H9 (cell line): ENCODE results near the gene CRABP1. TPM values are rescaled to one million over a fixed set of nuclear protein-coding genes. Genes with fewer than 3 reads are reported as not detected.
A peak's percentile ranks its signal among the peaks of the same experiment; 100 is the strongest.

ENCODE experiments used
- DNase-seq: peaks from one replicate; pipeline ENCODE4 v3.0.0-alpha.2; 2017
- H2AFZ ChIP-seq: one replicate; pipeline ENCODE4 v1.6.1; 2013; ENCODE audit warnings: mild to moderate bottlenecking, low read length, control low read depth, moderate library complexity
- H2AK5ac ChIP-seq: 2 replicates; pipeline ENCODE4 v1.6.1; 2013; ENCODE audit warnings: low read length, control low read depth, mixed read lengths; ENCODE audit not compliant: insufficient read length
- H2BK120ac ChIP-seq: one replicate; pipeline ENCODE4 v1.6.1; 2013; ENCODE audit warnings: low read depth, mild to moderate bottlenecking, low read length, control low read depth, inconsistent platforms; ENCODE audit not compliant: poor library complexity, severe bottlenecking
- H2BK12ac ChIP-seq: 2 replicates; pipeline ENCODE4 v1.6.1; 2013; ENCODE audit warnings: low read length, control low read depth, mixed read lengths, low read depth; ENCODE audit not compliant: insufficient read length
- H2BK15ac ChIP-seq: 2 replicates; pipeline ENCODE4 v1.6.1; 2013; ENCODE audit warnings: low read depth, low read length, control low read depth
- H2BK20ac ChIP-seq: one replicate; pipeline ENCODE4 v1.6.1; 2013; ENCODE audit warnings: low read depth, mild to moderate bottlenecking, low read length, control low read depth, inconsistent platforms; ENCODE audit not compliant: poor library complexity, severe bottlenecking
- H2BK5ac ChIP-seq: 2 replicates; pipeline ENCODE4 v1.6.1; 2013; ENCODE audit warnings: low read length, control low read depth, mixed read lengths; ENCODE audit not compliant: insufficient read length
- H3K14ac ChIP-seq: 2 replicates; pipeline ENCODE4 v1.6.1; 2013; ENCODE audit warnings: low read length, control low read depth; ENCODE audit not compliant: insufficient read depth
- H3K18ac ChIP-seq: 2 replicates; pipeline ENCODE4 v1.6.1; 2013; ENCODE audit warnings: low read depth, mild to moderate bottlenecking, mixed read lengths, low read length, control low read depth; ENCODE audit not compliant: insufficient read length
- H3K23ac ChIP-seq: 2 replicates; pipeline ENCODE4 v1.6.1; 2013; ENCODE audit warnings: low read length, control low read depth, mixed read lengths, low read depth; ENCODE audit not compliant: insufficient read length
- H3K23me2 ChIP-seq: 2 replicates; pipeline ENCODE4 v1.6.1; 2013; ENCODE audit warnings: low read depth, mild to moderate bottlenecking, mixed read lengths, low read length, control low read depth; ENCODE audit not compliant: insufficient read length, poor library complexity, severe bottlenecking
- H3K27ac ChIP-seq: 2 replicates; pipeline ENCODE4 v1.5.1; 2013; ENCODE audit warnings: low read length, control low read depth, mixed read lengths, low read depth; ENCODE audit not compliant: insufficient read length
- H3K27me3 ChIP-seq: 2 replicates; pipeline ENCODE4 v1.6.1; 2013; ENCODE audit warnings: low read length, control low read depth, inconsistent platforms; ENCODE audit not compliant: insufficient read depth
- H3K4ac ChIP-seq: 2 replicates; pipeline ENCODE4 v1.6.1; 2013; ENCODE audit warnings: low read depth, mild to moderate bottlenecking, control low read depth, inconsistent platforms, low read length, moderate library complexity
- H3K4me1 ChIP-seq: 2 replicates; pipeline ENCODE4 v1.6.1; 2013; ENCODE audit warnings: low read length, control low read depth, inconsistent platforms; ENCODE audit not compliant: insufficient read depth
- H3K4me2 ChIP-seq: 2 replicates; pipeline ENCODE4 v1.6.1; 2013; ENCODE audit warnings: low read length, control low read depth, mixed read lengths; ENCODE audit not compliant: insufficient read length, insufficient read depth
- H3K56ac ChIP-seq: 2 replicates; pipeline ENCODE4 v1.6.1; 2013; ENCODE audit warnings: low read depth, mild to moderate bottlenecking, mixed read lengths, low read length, control low read depth; ENCODE audit not compliant: insufficient read length
- H3K79me1 ChIP-seq: 2 replicates; pipeline ENCODE4 v1.6.1; 2013; ENCODE audit warnings: low read depth, mild to moderate bottlenecking, moderate library complexity, low read length, control low read depth, inconsistent platforms; ENCODE audit not compliant: insufficient read depth, poor library complexity, severe bottlenecking
- H3K79me2 ChIP-seq: 2 replicates; pipeline ENCODE4 v1.6.1; 2013; ENCODE audit warnings: low read length, control low read depth, inconsistent platforms; ENCODE audit not compliant: insufficient read depth
- H3K9ac ChIP-seq: 2 replicates; pipeline ENCODE4 v1.6.1; 2013; ENCODE audit warnings: low read length, control low read depth, mixed read lengths; ENCODE audit not compliant: insufficient read length; ENCODE audit errors: extremely low read depth
- H3K9me3 ChIP-seq: one replicate; pipeline ENCODE4 v1.6.1; 2013; ENCODE audit warnings: low read depth, low read length, inconsistent platforms; ENCODE audit not compliant: control insufficient read depth
- H3T11ph ChIP-seq: one replicate; pipeline ENCODE4 v1.6.1; 2013; ENCODE audit warnings: mild to moderate bottlenecking, low read length, control low read depth, inconsistent platforms
- H4K20me1 ChIP-seq: one replicate; pipeline ENCODE4 v1.6.1; 2013; ENCODE audit not compliant: control insufficient read depth, insufficient read length, insufficient read depth
- H4K5ac ChIP-seq: 2 replicates; pipeline ENCODE4 v1.6.1; 2013; ENCODE audit warnings: low read depth, mild to moderate bottlenecking, mixed read lengths, low read length, control low read depth; ENCODE audit not compliant: insufficient read length
- H4K8ac ChIP-seq: replicated peaks from 2 replicates; pipeline ENCODE4 v1.6.1; 2013; ENCODE audit warnings: low read length, control low read depth, mixed read lengths, low read depth; ENCODE audit not compliant: insufficient read length
- H4K91ac ChIP-seq: 2 replicates; pipeline ENCODE4 v1.6.1; 2013; ENCODE audit warnings: low read depth, mild to moderate bottlenecking, moderate library complexity, mixed read lengths, low read length, control low read depth; ENCODE audit not compliant: insufficient read length
- H3K27ac Mint-ChIP-seq, 3 experiments: 2 replicates in 2 of 3; 3 replicates in 1 of 3; pipeline ENCODE4 v1.8.0; 2020 to 2021; ENCODE audit warnings: mixed read lengths in 3 of 3, mild to moderate bottlenecking in 1 of 3, moderate library complexity in 1 of 3
- H3K27me3 Mint-ChIP-seq: 2 replicates; pipeline ENCODE4 v1.8.0; 2021; ENCODE audit warnings: low read depth, mild to moderate bottlenecking, moderate library complexity, mixed read lengths
- H3K36me3 Mint-ChIP-seq, 3 experiments: 2 replicates in 2 of 3; 3 replicates in 1 of 3; pipeline ENCODE4 v1.8.0; 2020 to 2021; ENCODE audit warnings: low read depth in 3 of 3, mixed read lengths in 3 of 3; ENCODE audit not compliant: insufficient read depth in 1 of 3
- H3K4me1 Mint-ChIP-seq, 2 experiments: 2 replicates each; pipeline ENCODE4 v1.8.0; 2020; ENCODE audit warnings: mixed read lengths in 2 of 2
- H3K4me3 Mint-ChIP-seq, 2 experiments: 2 replicates in 1 of 2; 3 replicates in 1 of 2; pipeline ENCODE4 v1.8.0; 2020 to 2021; ENCODE audit warnings: mild to moderate bottlenecking in 2 of 2, mixed read lengths in 2 of 2, moderate library complexity in 1 of 2
- H3K9me3 Mint-ChIP-seq, 2 experiments: 2 replicates in 1 of 2; 3 replicates in 1 of 2; pipeline ENCODE4 v1.8.0; 2020; ENCODE audit warnings: mild to moderate bottlenecking in 2 of 2, mixed read lengths in 2 of 2, moderate library complexity in 1 of 2
- WGBS: extraction: QIAGEN DNeasy Blood & Tissue Kit; methylation state at CpG from one replicate; pipeline ENCODE4 v1.1.7; 2013; ENCODE audit warnings: missing lambda C conversion rate, low lambda C conversion rate, mixed read lengths; ENCODE audit not compliant: insufficient read length; ENCODE audit errors: extremely low coverage; 5-methylcytosine and 5-hydroxymethylcytosine counted together
- total RNA-seq: library from RNA; stranded (reverse); gene quantifications from 2 replicates; pipeline ENCODE4 v1.2.1, GENCODE V29; 2021
- TF ChIP-seq, protein P1 (sequence below): fragments of 200-600 bp; sonication (generic); conservative IDR thresholded peaks from 3 replicates; pipeline ENCODE4 v1.8.0; 2021; ENCODE audit warnings: antibody characterized with exemption, mild to moderate bottlenecking

Gene CRABP1
- total RNA-seq, 1 experiment from 2014 or later: 93.1 TPM

- H3T11ph ChIP-seq: no peak overlapping the region
- H2BK20ac ChIP-seq: no peak overlapping the region
- no peak overlapping the region for H2BK120ac ChIP-seq
- WGBS: no CpG with 5 or more reads among the region's 5 CpGs
- no peak overlapping the region for H2AFZ ChIP-seq
- peaks cover 37 to 55% of the 10 kb centered on the region in 2 experiments for H3K4me1 Mint-ChIP-seq
- H3K4me1 ChIP-seq: peaks cover 4% of the 10 kb centered on the region; the same call in 1 of the 2 replicates
- no peak overlapping the region for H3K18ac ChIP-seq
- H3K36me3 Mint-ChIP-seq: no peaks in the 10 kb centered on the region
- no peaks in the 10 kb centered on the region for H3K79me2 ChIP-seq
- no peak overlapping the region for H3K4me3 Mint-ChIP-seq
- H3K27me3 ChIP-seq: no peaks in the 10 kb centered on the region
- H3K23ac ChIP-seq: no peak overlapping the region
- H3K23me2 ChIP-seq: no peaks in the 10 kb centered on the region
- no peaks in the 10 kb centered on the region for H4K20me1 ChIP-seq
- H2BK15ac ChIP-seq: no peak overlapping the region
- peak overlapping the region in 2 of 3 experiments; percentile 59 to 76; a peak in 3 of 7 replicates for H3K27ac Mint-ChIP-seq
- H3K9ac ChIP-seq: no peak overlapping the region
- H3K4me2 ChIP-seq: no peak overlapping the region
- no peak overlapping the region for H4K91ac ChIP-seq
- no peak overlapping the region for H3K4ac ChIP-seq
- H2BK5ac ChIP-seq: no peak overlapping the region
- no peak overlapping the region for H3K56ac ChIP-seq
- no peak overlapping the region for H2BK12ac ChIP-seq
- TF ChIP-seq, protein P1, sequence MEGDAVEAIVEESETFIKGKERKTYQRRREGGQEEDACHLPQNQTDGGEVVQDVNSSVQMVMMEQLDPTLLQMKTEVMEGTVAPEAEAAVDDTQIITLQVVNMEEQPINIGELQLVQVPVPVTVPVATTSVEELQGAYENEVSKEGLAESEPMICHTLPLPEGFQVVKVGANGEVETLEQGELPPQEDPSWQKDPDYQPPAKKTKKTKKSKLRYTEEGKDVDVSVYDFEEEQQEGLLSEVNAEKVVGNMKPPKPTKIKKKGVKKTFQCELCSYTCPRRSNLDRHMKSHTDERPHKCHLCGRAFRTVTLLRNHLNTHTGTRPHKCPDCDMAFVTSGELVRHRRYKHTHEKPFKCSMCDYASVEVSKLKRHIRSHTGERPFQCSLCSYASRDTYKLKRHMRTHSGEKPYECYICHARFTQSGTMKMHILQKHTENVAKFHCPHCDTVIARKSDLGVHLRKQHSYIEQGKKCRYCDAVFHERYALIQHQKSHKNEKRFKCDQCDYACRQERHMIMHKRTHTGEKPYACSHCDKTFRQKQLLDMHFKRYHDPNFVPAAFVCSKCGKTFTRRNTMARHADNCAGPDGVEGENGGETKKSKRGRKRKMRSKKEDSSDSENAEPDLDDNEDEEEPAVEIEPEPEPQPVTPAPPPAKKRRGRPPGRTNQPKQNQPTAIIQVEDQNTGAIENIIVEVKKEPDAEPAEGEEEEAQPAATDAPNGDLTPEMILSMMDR: no peak
- H3K27me3 Mint-ChIP-seq: peaks cover 2% of the 10 kb centered on the region
- no peak overlapping the region for H4K8ac ChIP-seq
- no peaks in the 10 kb centered on the region for H3K79me1 ChIP-seq
- no peak overlapping the region for H3K27ac ChIP-seq
- H2AK5ac ChIP-seq: no peak overlapping the region
- no peak for DNase-seq
- no peak overlapping the region for H4K5ac ChIP-seq
- H3K9me3 ChIP-seq: no peaks in the 10 kb centered on the region
- H3K14ac ChIP-seq: no peak overlapping the region
- no peaks in the 10 kb centered on the region; a peak in 1 of 5 replicates for H3K9me3 Mint-ChIP-seq
Measured at GRCh38 chr15:78312957-78313356, 27.2 kb upstream of the CRABP1 start.
